NB4 (cell line): ENCODE measurements around the gene NCF4.

ENCODE experiments used
- CTCF ChIP-seq: IDR thresholded peaks from one replicate; pipeline ENCODE4 v1.5.1; 2012; ENCODE audit warnings: low read depth, low read length
- MAX ChIP-seq: IDR thresholded peaks from 2 replicates; pipeline ENCODE4 v1.6.1; 2011; ENCODE audit warnings: low read depth, low read length
- POLR2A ChIP-seq: IDR thresholded peaks from 2 replicates; pipeline ENCODE4 v1.6.1; 2011; ENCODE audit warnings: mild to moderate bottlenecking; ENCODE audit not compliant: insufficient read length; ENCODE audit errors: extremely low read depth

- TF ChIP-seq MAX (no peak), CTCF (no peak), POLR2A (no peak)
Observed at GRCh38 chr22:36891646-36892045, 30.8 kb downstream of the NCF4 start.
